Lower leg skin (tissue), 4 donors: ENCODE results near the gene HECTD3. TPM values are rescaled to one million over a fixed set of nuclear protein-coding genes. Genes with fewer than 3 reads are reported as not detected.
A peak's percentile ranks its signal among the peaks of the same experiment; 100 is the strongest.

Experiments
- DNase-seq, 2 donors: peaks; one replicate each; pipeline ENCODE4 v3.0.0-alpha.2; 2019; ENCODE audit warnings: low spot score in 2 of 2
- H3K4me3 ChIP-seq: fragments of 200-600 bp; sonication (generic); 2 replicates; pipeline ENCODE4 v1.5.1; 2017; ENCODE audit warnings: mild to moderate bottlenecking, low read depth; ENCODE audit not compliant: poor library complexity, severe bottlenecking
- POLR2A ChIP-seq, 2 donors: fragments of 450-650 bp; IDR thresholded peaks; one replicate each; pipeline ENCODE4 v1.6.1; 2016 to 2017; ENCODE audit warnings: antibody characterized with exemption in 2 of 2, mild to moderate bottlenecking in 1 of 2, moderate library complexity in 1 of 2
- WGBS, 2 donors: methylation state at CpG; one replicate each; pipeline ENCODE4 v1.1.5; 2018; 5-methylcytosine and 5-hydroxymethylcytosine counted together
- intact Hi-C: fragments of 100-400 bp; cut with DNase I; formaldehyde crosslinking; loops from one replicate; pipeline ENCODE4 v1.15.0; 2023; ENCODE audit warnings: low total_unique reads
- total RNA-seq, 4 donors: library from RNA; depleted of rRNA; stranded (reverse); fragments of >200 nt; gene quantifications; one replicate each; pipeline ENCODE4 v1.1.0, GENCODE V29; 2016
- TF ChIP-seq, protein P1 (sequence below), 3 donors: fragments of 450-650 bp; IDR thresholded peaks; one replicate each; pipeline ENCODE4 v1.5.1; 2016; ENCODE audit warnings: antibody characterized with exemption in 3 of 3, mild to moderate bottlenecking in 3 of 3, moderate library complexity in 2 of 3

Gene HECTD3
- 10 to 100 TPM; 40.3 to 97.5 (median 48.1) TPM for total RNA-seq

- DNase-seq, result peak; percentile 78 to 95
- WGBS, 2 donors, result 2% methylated on average over 12 to 33 of the region's 62 CpGs
These were observed at the start of gene HECTD3 for GRCh38 chr1:45010855-45011811. TSS of gene HECTD3 (minus strand) at chr1:45011324. CDS start at chr1:45011257, 67 bp downstream.

DNA sequence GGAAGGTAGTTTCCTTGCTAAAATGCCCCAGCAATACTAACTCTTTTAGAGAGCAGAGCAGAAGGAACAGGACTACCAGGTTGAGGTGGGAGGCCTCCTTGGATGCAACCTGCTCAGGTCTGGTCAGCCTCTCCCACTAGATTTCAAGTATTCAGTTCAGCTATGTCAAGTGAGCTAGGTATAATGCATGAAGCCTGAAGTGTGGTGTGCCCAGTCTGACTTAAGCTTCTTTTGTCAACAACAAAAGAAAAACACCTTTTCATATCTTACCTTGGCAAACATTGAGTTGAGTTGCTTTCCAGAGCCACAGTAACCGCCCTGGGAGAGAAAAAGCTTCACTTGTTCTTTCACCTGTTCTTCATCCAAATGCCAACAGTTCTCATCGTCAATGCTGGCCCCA, 48.7 kb upstream of the HECTD3 start:
- intact Hi-C loops, result no loop called here
- DNase-seq, result no peak
- H3K4me3 ChIP-seq, result no peak overlapping the region
- no peak for TF ChIP-seq POLR2A (IDR thresholded peaks at IDR 0.05)
- TF ChIP-seq, protein P1, sequence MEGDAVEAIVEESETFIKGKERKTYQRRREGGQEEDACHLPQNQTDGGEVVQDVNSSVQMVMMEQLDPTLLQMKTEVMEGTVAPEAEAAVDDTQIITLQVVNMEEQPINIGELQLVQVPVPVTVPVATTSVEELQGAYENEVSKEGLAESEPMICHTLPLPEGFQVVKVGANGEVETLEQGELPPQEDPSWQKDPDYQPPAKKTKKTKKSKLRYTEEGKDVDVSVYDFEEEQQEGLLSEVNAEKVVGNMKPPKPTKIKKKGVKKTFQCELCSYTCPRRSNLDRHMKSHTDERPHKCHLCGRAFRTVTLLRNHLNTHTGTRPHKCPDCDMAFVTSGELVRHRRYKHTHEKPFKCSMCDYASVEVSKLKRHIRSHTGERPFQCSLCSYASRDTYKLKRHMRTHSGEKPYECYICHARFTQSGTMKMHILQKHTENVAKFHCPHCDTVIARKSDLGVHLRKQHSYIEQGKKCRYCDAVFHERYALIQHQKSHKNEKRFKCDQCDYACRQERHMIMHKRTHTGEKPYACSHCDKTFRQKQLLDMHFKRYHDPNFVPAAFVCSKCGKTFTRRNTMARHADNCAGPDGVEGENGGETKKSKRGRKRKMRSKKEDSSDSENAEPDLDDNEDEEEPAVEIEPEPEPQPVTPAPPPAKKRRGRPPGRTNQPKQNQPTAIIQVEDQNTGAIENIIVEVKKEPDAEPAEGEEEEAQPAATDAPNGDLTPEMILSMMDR (IDR thresholded peaks at IDR 0.05), result no peak
- 83 to 95% methylated on average over 2 of the region's 2 CpGs for WGBS, 2 donors

More at GRCh38 chr1:45010855-45011811, at the start of gene HECTD3:
- intact Hi-C loops, result loop anchor here (5.0 to 10.0 kb wide), 2 partner anchors 291 to 564 kb away; no protein-coding TSS in a partner anchor
- peak within 1 kb of the TSS; percentile 92 for H3K4me3 ChIP-seq
- TF ChIP-seq, protein P1 (IDR thresholded peaks at IDR 0.05), result no peak
- TF ChIP-seq POLR2A (IDR thresholded peaks at IDR 0.05), result no peak

- H3K4me3 ChIP-seq, result no peak overlapping the region
- WGBS, 2 donors, result 85 to 91% methylated on average over 1 of the region's 1 CpG
- no peak for DNase-seq
- intact Hi-C loops, result no loop called here
- TF ChIP-seq POLR2A (IDR thresholded peaks at IDR 0.05), result no peak
- TF ChIP-seq, protein P1 (IDR thresholded peaks at IDR 0.05), result no peak
These were observed 46.4 kb upstream of the HECTD3 start for GRCh38 chr1:45057542-45057941.

- WGBS, 2 donors, result 67 to 78% methylated on average over 2 of the region's 2 CpGs
- no peak for DNase-seq
- intact Hi-C loops, result no loop called here
- no peak overlapping the region for H3K4me3 ChIP-seq
- TF ChIP-seq, protein P1 (IDR thresholded peaks at IDR 0.05), result no peak
- TF ChIP-seq POLR2A (IDR thresholded peaks at IDR 0.05), result no peak
These were observed 40.1 kb upstream of the HECTD3 start for GRCh38 chr1:45051005-45051772.

- no peak for TF ChIP-seq POLR2A (IDR thresholded peaks at IDR 0.05)
- TF ChIP-seq, protein P1 (IDR thresholded peaks at IDR 0.05), result no peak
- WGBS, 2 donors, result 95% methylated on average over 5 of the region's 5 CpGs
- no peak overlapping the region for H3K4me3 ChIP-seq
- intact Hi-C loops, result no loop called here
- DNase-seq, result no peak
These were observed 35.9 kb upstream of the HECTD3 start for GRCh38 chr1:45047032-45047431.
